ENCODE measurements around the gene SWI5. TPM values are rescaled to one million over a fixed set of nuclear protein-coding genes. Genes with fewer than 3 reads are reported as not detected.

The SWI5 gene
- total RNA-seq, 1 experiment from 2014 or later = 63.1 TPM

GRCh38 chr9:128297221-128297773, 21.2 kb downstream of the SWI5 start:
- Histone ChIP-seq H3K27ac (ENCODE audit: low read length) (no peak overlapping the region), H3K79me2 (ENCODE audit: low read length) (no peaks in the 10 kb centered on the region), H3K9ac (ENCODE audit: low read length) (no peak overlapping the region), H3K9me3 (ENCODE audit: low read length) (no peaks in the 10 kb centered on the region), H3K4me3 (ENCODE audit: low read length) (no peak overlapping the region), H3K36me3 (ENCODE audit: low read depth, low read length) (no peaks in the 10 kb centered on the region), H4K20me1 (ENCODE audit: low read length) (no peaks in the 10 kb centered on the region), H3K27me3 (ENCODE audit: low read length) (no peaks in the 10 kb centered on the region), H3K4me2 (ENCODE audit: low read length) (no peak overlapping the region), H3K4me1 (ENCODE audit: insufficient read depth, low read length) (peaks cover 14% of the 10 kb centered on the region), H3F3A (ENCODE audit: low read length, unreplicated experiment) (no peaks in the 10 kb centered on the region), H3K9me2 (replicated peaks; ENCODE audit: low read length) (no peaks in the 10 kb centered on the region), H2AFZ (ENCODE audit: low read length) (no peak overlapping the region)
- DNase-seq (no peak), ATAC-seq (no peak)
- intact Hi-C loops (cut with micrococcal nuclease) = loop anchor here (5.0 kb wide), 1 partner anchor 65 kb away; no protein-coding TSS in a partner anchor
- no peak for TF ChIP-seq EZH2 (IDR thresholded peaks at IDR 0.05; ENCODE audit: low read length, unreplicated experiment)
- TF ChIP-seq, protein P1, sequence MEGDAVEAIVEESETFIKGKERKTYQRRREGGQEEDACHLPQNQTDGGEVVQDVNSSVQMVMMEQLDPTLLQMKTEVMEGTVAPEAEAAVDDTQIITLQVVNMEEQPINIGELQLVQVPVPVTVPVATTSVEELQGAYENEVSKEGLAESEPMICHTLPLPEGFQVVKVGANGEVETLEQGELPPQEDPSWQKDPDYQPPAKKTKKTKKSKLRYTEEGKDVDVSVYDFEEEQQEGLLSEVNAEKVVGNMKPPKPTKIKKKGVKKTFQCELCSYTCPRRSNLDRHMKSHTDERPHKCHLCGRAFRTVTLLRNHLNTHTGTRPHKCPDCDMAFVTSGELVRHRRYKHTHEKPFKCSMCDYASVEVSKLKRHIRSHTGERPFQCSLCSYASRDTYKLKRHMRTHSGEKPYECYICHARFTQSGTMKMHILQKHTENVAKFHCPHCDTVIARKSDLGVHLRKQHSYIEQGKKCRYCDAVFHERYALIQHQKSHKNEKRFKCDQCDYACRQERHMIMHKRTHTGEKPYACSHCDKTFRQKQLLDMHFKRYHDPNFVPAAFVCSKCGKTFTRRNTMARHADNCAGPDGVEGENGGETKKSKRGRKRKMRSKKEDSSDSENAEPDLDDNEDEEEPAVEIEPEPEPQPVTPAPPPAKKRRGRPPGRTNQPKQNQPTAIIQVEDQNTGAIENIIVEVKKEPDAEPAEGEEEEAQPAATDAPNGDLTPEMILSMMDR (conservative IDR thresholded peaks at IDR 0.05; ENCODE audit: low read depth, low read length) = no peak
- TF ChIP-seq EZH2phosphoT487 (IDR thresholded peaks at IDR 0.05; ENCODE audit: borderline replicate concordance, low read length) = no peak
- POLR2A ChIA-PET (ENCODE audit: unreplicated experiment) = no interaction called here
- CTCF ChIA-PET = no interaction called here
- BruUV-seq (replicated peaks) = no TSS peak

GRCh38 chr9:128298535-128299482, 22.7 kb downstream of the SWI5 start:
- Histone ChIP-seq H3K4me1 (ENCODE audit: insufficient read depth, low read length) (peaks cover 14% of the 10 kb centered on the region), H2AFZ (ENCODE audit: low read length) (no peak overlapping the region), H3F3A (ENCODE audit: low read length, unreplicated experiment) (no peaks in the 10 kb centered on the region), H3K79me2 (ENCODE audit: low read length) (no peaks in the 10 kb centered on the region), H3K4me2 (ENCODE audit: low read length) (no peak overlapping the region), H3K9me3 (ENCODE audit: low read length) (no peaks in the 10 kb centered on the region), H3K9me2 (replicated peaks; ENCODE audit: low read length) (no peaks in the 10 kb centered on the region), H3K36me3 (ENCODE audit: low read depth, low read length) (no peaks in the 10 kb centered on the region), H4K20me1 (ENCODE audit: low read length) (no peaks in the 10 kb centered on the region), H3K27me3 (ENCODE audit: low read length) (no peaks in the 10 kb centered on the region), H3K27ac (ENCODE audit: low read length) (no peak overlapping the region), H3K4me3 (ENCODE audit: low read length) (no peak overlapping the region), H3K9ac (ENCODE audit: low read length) (no peak overlapping the region)
- DNase-seq = peak; percentile 38
- intact Hi-C loops (cut with micrococcal nuclease) = loop anchor here (5.0 kb wide), 1 partner anchor 63 kb away; no protein-coding TSS in a partner anchor
- ChIA-PET CTCF (no interaction called here), POLR2A (ENCODE audit: unreplicated experiment) (no interaction called here)
- TF ChIP-seq, protein P1 (conservative IDR thresholded peaks at IDR 0.05; ENCODE audit: low read depth, low read length) = no peak
- TF ChIP-seq EZH2phosphoT487 (IDR thresholded peaks at IDR 0.05; ENCODE audit: borderline replicate concordance, low read length) (no peak), EZH2 (IDR thresholded peaks at IDR 0.05; ENCODE audit: low read length, unreplicated experiment) (no peak)
- BruUV-seq (replicated peaks) = no TSS peak
- no peak for ATAC-seq
